RWPE2 (cell line): Measurements from ENCODE around the gene SSX2IP.

Experiments
- ATAC-seq: fragments of 200-7000 bp; cut with Tn5 transposase; 3 replicates; pipeline ENCODE4 v1.9.1; 2021; ENCODE audit warnings: low read depth
- DNase-seq: peaks from one replicate; pipeline ENCODE4 v3.0.0-alpha.2; 2020; ENCODE audit warnings: low spot score
- H3K27ac ChIP-seq: fragments of 450-650 bp; 2 replicates; pipeline ENCODE4 v1.5.1; 2017; ENCODE audit warnings: mild to moderate bottlenecking; ENCODE audit not compliant: poor library complexity, severe bottlenecking
- H3K27me3 ChIP-seq: fragments of 250-450 bp; sonication (Bioruptor Pico); 2 replicates; pipeline ENCODE4 v1.5.1; 2021; ENCODE audit warnings: mild to moderate bottlenecking, moderate library complexity; ENCODE audit not compliant: insufficient read depth, poor library complexity, severe bottlenecking
- H3K36me3 ChIP-seq: fragments of 250-450 bp; sonication (Bioruptor Pico); 2 replicates; pipeline ENCODE4 v1.5.1; 2020; ENCODE audit warnings: low read depth, mild to moderate bottlenecking, moderate library complexity
- H3K4me1 ChIP-seq: fragments of 250-450 bp; sonication (Bioruptor Pico); 2 replicates; pipeline ENCODE4 v1.5.1; 2021; ENCODE audit warnings: mild to moderate bottlenecking, moderate library complexity; ENCODE audit not compliant: insufficient read depth, poor library complexity, severe bottlenecking
- H3K4me3 ChIP-seq: fragments of 250-450 bp; sonication (Bioruptor Pico); 2 replicates; pipeline ENCODE4 v1.5.1; 2021; ENCODE audit warnings: mild to moderate bottlenecking, moderate library complexity; ENCODE audit not compliant: severe bottlenecking
- H3K9me3 ChIP-seq: fragments of 250-450 bp; sonication (Bioruptor Pico); 2 replicates; pipeline ENCODE4 v1.5.1; 2021; ENCODE audit warnings: mild to moderate bottlenecking, moderate library complexity; ENCODE audit not compliant: severe bottlenecking
- CTCF ChIP-seq: fragments of 450-650 bp; IDR thresholded peaks from one replicate; pipeline ENCODE4 v1.5.1; 2017; ENCODE audit warnings: mild to moderate bottlenecking, moderate library complexity; ENCODE audit not compliant: poor library complexity, severe bottlenecking

SSX2IP gene

GRCh38 chr1:84688463-84689061 is 1.7 kb downstream of the SSX2IP start:
- no peak for ATAC-seq
- peaks cover 13% of the 10 kb centered on the region for H3K4me1 ChIP-seq
- no peaks in the 10 kb centered on the region for H3K27me3 ChIP-seq
- no peaks in the 10 kb centered on the region for H3K9me3 ChIP-seq
- H3K27ac ChIP-seq = no peak overlapping the region
- H3K4me3 ChIP-seq = peak overlapping the region; percentile 94
- H3K36me3 ChIP-seq = no peaks in the 10 kb centered on the region
- TF ChIP-seq CTCF = no peak
- DNase-seq = no peak

GRCh38 chr1:84687714-84688462 is 2.4 kb downstream of the SSX2IP start:
- Histone ChIP-seq H3K4me1 (peaks cover 13% of the 10 kb centered on the region), H3K4me3 (no peak overlapping the region), H3K27me3 (no peaks in the 10 kb centered on the region), H3K36me3 (no peaks in the 10 kb centered on the region), H3K9me3 (no peaks in the 10 kb centered on the region), H3K27ac (no peak overlapping the region)
- no peak for DNase-seq
- TF ChIP-seq CTCF = no peak
- no peak for ATAC-seq

GRCh38 chr1:84686223-84686622 is 4.0 kb downstream of the SSX2IP start:
- Histone ChIP-seq H3K9me3 (no peaks in the 10 kb centered on the region), H3K27me3 (no peaks in the 10 kb centered on the region), H3K27ac (no peak overlapping the region), H3K4me1 (peaks cover 13% of the 10 kb centered on the region), H3K36me3 (no peaks in the 10 kb centered on the region), H3K4me3 (no peak overlapping the region)
- ATAC-seq (no peak), DNase-seq (no peak)
- no peak for TF ChIP-seq CTCF

- ATAC-seq = no peak
Measured at GRCh38 chr1:84683508-84683907, 6.8 kb downstream of the SSX2IP start.

More at GRCh38 chr1:84683508-84683907, 6.8 kb downstream of the SSX2IP start:
- H3K4me1 ChIP-seq = peaks cover 8% of the 10 kb centered on the region
- H3K9me3 ChIP-seq = no peaks in the 10 kb centered on the region
- no peak overlapping the region for H3K4me3 ChIP-seq
- H3K36me3 ChIP-seq = no peaks in the 10 kb centered on the region
- H3K27me3 ChIP-seq = no peaks in the 10 kb centered on the region
- TF ChIP-seq CTCF = no peak
- H3K27ac ChIP-seq = no peak overlapping the region
- DNase-seq = no peak
